Nucleus accumbens (tissue), 56 donors: ENCODE measurements around the gene FLRT1.
A peak's percentile ranks its signal among the peaks of the same experiment; 100 is the strongest.

ENCODE experiments used
- DNase-seq, 56 donors: peaks; one replicate each; lab custom pipeline; 2025; lab: John Stamatoyannopoulos, UW

The FLRT1 gene

GRCh38 chr11:64035576-64035975, at the start of gene FLRT1:
FLRT1 (plus strand) TSS chr11:64035931; CDS start chr11:64116268, 80,337 bp downstream.
- DNase-seq: peak in 25 of 56 donors; percentile 12 to 70 (median 34)

GRCh38 chr11:63986156-63986931, 49.4 kb upstream of the FLRT1 start, which contains the start of gene OTUB1:
OTUB1 (plus strand) TSS chr11:63986438; CDS start chr11:63986457, 19 bp downstream.
- peak in 55 of 56 donors; percentile 42 to 93 (median 79) for DNase-seq

- DNase-seq: no peak
Measured at GRCh38 chr11:63986932-63987513, 48.7 kb upstream of the FLRT1 start.

GRCh38 chr11:63991558-63991957, 44.2 kb upstream of the FLRT1 start:
- DNase-seq: no peak

- DNase-seq: no peak
Measured at GRCh38 chr11:63993100-63993499, 42.6 kb upstream of the FLRT1 start.

- no peak for DNase-seq
Measured at GRCh38 chr11:63993993-63994392, 41.7 kb upstream of the FLRT1 start.

GRCh38 chr11:63996512-63996911, 39.2 kb upstream of the FLRT1 start:
- DNase-seq: no peak

GRCh38 chr11:63997104-63997700, 38.5 kb upstream of the FLRT1 start:
- DNase-seq: no peak

- no peak for DNase-seq
Measured at GRCh38 chr11:63997801-63998337, 37.9 kb upstream of the FLRT1 start.

GRCh38 chr11:63998558-63999348, 37.0 kb upstream of the FLRT1 start:
- DNase-seq: no peak

- DNase-seq: peak in 8 of 56 donors; percentile 8 to 47 (median 22)
Measured at GRCh38 chr11:63999349-64000025, 36.2 kb upstream of the FLRT1 start.

GRCh38 chr11:64000026-64000739, 35.5 kb upstream of the FLRT1 start:
- peak in 42 of 56 donors; percentile 14 to 85 (median 48) for DNase-seq

- peak in 1 of 56 donors; percentile 8 for DNase-seq
Measured at GRCh38 chr11:64000740-64001483, 34.8 kb upstream of the FLRT1 start.

GRCh38 chr11:64001484-64002420, 34.0 kb upstream of the FLRT1 start:
- DNase-seq: peak in 2 of 56 donors; percentile 3 to 17

- DNase-seq: no peak
Measured at GRCh38 chr11:64003807-64004589, 31.7 kb upstream of the FLRT1 start.

- DNase-seq: no peak
Measured at GRCh38 chr11:64004590-64004984, 31.1 kb upstream of the FLRT1 start.
